Endothelial cell of umbilical vein (primary cell): ENCODE results near the gene ASNSD1. TPM values are rescaled to one million over a fixed set of nuclear protein-coding genes. Genes with fewer than 3 reads are reported as not detected.

Experiments used
- BruUV-seq: library from RNA; stranded (reverse); fragments of 400-500 nt; replicated peaks from 2 replicates; lab custom pipeline; 2021; lab: Mats Ljungman, UMichigan
- CTCF ChIA-PET: fragments of 300-600, 350-600 bp; sonication (Branson Sonifier 250); formaldehyde crosslinking; loops from one replicate; lab custom pipeline; 2021; ENCODE audit warnings: antibody characterized with exemption, inconsistent platforms; lab: Charles Lee
- POLR2A ChIA-PET: fragments of 300-600, 350-600 bp; sonication (Branson Sonifier 250); formaldehyde crosslinking; loops from one replicate; lab custom pipeline; 2021; ENCODE audit warnings: antibody characterized with exemption, inconsistent platforms; lab: Charles Lee
- DNase-seq: peaks from one replicate; pipeline ENCODE4 v3.0.0-alpha.2; 2011; ENCODE audit warnings: low read depth, low spot score
- FAIRE-seq: peaks from 2 replicates; lab custom pipeline; 2011; peaks lifted over from hg19 to GRCh38; lab: Jason Lieb, UNC
- H2AFZ ChIP-seq: 2 replicates; pipeline ENCODE4 v1.6.0; 2012; ENCODE audit warnings: low read depth, low read length, control low read depth, inconsistent platforms
- H3K27ac ChIP-seq: 2 replicates; pipeline ENCODE4 v1.5.1; 2011; ENCODE audit warnings: low read depth, mild to moderate bottlenecking, control low read depth, low read length, moderate library complexity; ENCODE audit not compliant: insufficient read depth
- H3K27me3 ChIP-seq, 2 experiments: 2 replicates each; pipeline versions ENCODE4 v1.6.0 to v1.6.1; 2011; ENCODE audit warnings: low read length in 2 of 2, mixed read lengths in 1 of 2; ENCODE audit not compliant: control insufficient read depth in 2 of 2, insufficient read depth in 2 of 2
- H3K36me3 ChIP-seq, 2 experiments: 2 replicates in 1 of 2; 3 replicates in 1 of 2; pipeline ENCODE4 v1.5.1; 2011; ENCODE audit warnings: low read length in 2 of 2, mild to moderate bottlenecking in 1 of 2, moderate library complexity in 1 of 2; ENCODE audit not compliant: control insufficient read depth in 2 of 2, insufficient read depth in 2 of 2; ENCODE audit errors: extremely low read depth in 1 of 2
- H3K4me1 ChIP-seq: 3 replicates; pipeline ENCODE4 v1.5.1; 2011; ENCODE audit warnings: mild to moderate bottlenecking, low read length; ENCODE audit not compliant: control insufficient read depth, insufficient read depth; ENCODE audit errors: extremely low read depth
- H3K4me2 ChIP-seq: 2 replicates; pipeline ENCODE4 v1.6.1; 2011; ENCODE audit warnings: low read length, control low read depth, mixed read lengths; ENCODE audit not compliant: insufficient read depth
- H3K4me3 ChIP-seq, 3 experiments: fragments of 200-600 bp in 1 of 3; sonication (generic), shearing (Covaris generic) in 1 of 3; replicated peaks in 1 of 3; 2 replicates each; pipeline ENCODE4 v1.5.1; 2011 to 2016; ENCODE audit warnings: control low read depth in 3 of 3, low read length in 3 of 3, mild to moderate bottlenecking in 2 of 3, inconsistent platforms in 1 of 3, low read depth in 1 of 3, moderate library complexity in 1 of 3; ENCODE audit not compliant: insufficient read depth in 1 of 3
- H3K79me2 ChIP-seq: 2 replicates; pipeline ENCODE4 v1.6.0; 2012; ENCODE audit warnings: low read length, inconsistent platforms; ENCODE audit not compliant: control insufficient read depth, insufficient read depth
- H3K9ac ChIP-seq: replicated peaks from 2 replicates; pipeline ENCODE3; 2011; ENCODE audit warnings: low read length, control low read depth; ENCODE audit not compliant: insufficient read depth; ENCODE audit errors: extremely low read depth
- H3K9me1 ChIP-seq: replicated peaks from 3 replicates; pipeline ENCODE4 v1.6.0; 2011; ENCODE audit warnings: mild to moderate bottlenecking, low read length; ENCODE audit not compliant: control insufficient read depth, insufficient read depth; ENCODE audit errors: extremely low read depth
- H3K9me3 ChIP-seq: replicated peaks from 2 replicates; pipeline ENCODE4 v1.5.1; 2012; ENCODE audit warnings: low read length, inconsistent platforms; ENCODE audit not compliant: control insufficient read depth, insufficient read depth
- H4K20me1 ChIP-seq: replicated peaks from 2 replicates; pipeline ENCODE3; 2011; ENCODE audit warnings: mild to moderate bottlenecking, low read length; ENCODE audit not compliant: control insufficient read depth, insufficient read depth; ENCODE audit errors: extremely low read depth
- CTCF ChIP-seq, 2 donors: IDR thresholded peaks; 1 replicate in 1 of 2; 2 replicates in 1 of 2; pipeline ENCODE4 v1.5.1; 2011; ENCODE audit warnings: low read length in 2 of 2, mild to moderate bottlenecking in 2 of 2, moderate library complexity in 2 of 2, control low read depth in 1 of 2, inconsistent platforms in 1 of 2, low read depth in 1 of 2; ENCODE audit not compliant: insufficient read depth in 1 of 2; ENCODE audit errors: extremely low read depth in 1 of 2
- EZH2 ChIP-seq: IDR thresholded peaks from 2 replicates; pipeline ENCODE4 v1.6.1; 2012; ENCODE audit warnings: borderline replicate concordance, low read depth, mild to moderate bottlenecking, moderate library complexity, low read length, inconsistent platforms; ENCODE audit not compliant: severe bottlenecking
- FOS ChIP-seq: IDR thresholded peaks from 2 replicates; pipeline ENCODE4 v1.6.1; 2011; ENCODE audit warnings: mild to moderate bottlenecking, low read length, moderate library complexity, borderline replicate concordance; ENCODE audit not compliant: insufficient read depth
- GATA2 ChIP-seq: IDR thresholded peaks from 2 replicates; pipeline ENCODE4 v1.7.0; 2011; ENCODE audit warnings: low read depth, mild to moderate bottlenecking, moderate library complexity, mixed read lengths, low read length; ENCODE audit not compliant: insufficient read length, insufficient read depth
- JUN ChIP-seq: IDR thresholded peaks from 2 replicates; pipeline ENCODE4 v1.6.1; 2011; ENCODE audit warnings: borderline replicate concordance, low read depth; ENCODE audit not compliant: insufficient read length, insufficient read depth
- MAX ChIP-seq: IDR thresholded peaks from 2 replicates; pipeline ENCODE4 v1.6.1; 2011; ENCODE audit not compliant: insufficient read depth, insufficient read length
- MYC ChIP-seq: IDR thresholded peaks from one replicate; pipeline ENCODE4 v1.6.1; 2011; ENCODE audit warnings: mild to moderate bottlenecking, low read depth, low read length
- POLR2A ChIP-seq: IDR thresholded peaks from 2 replicates; pipeline ENCODE4 v1.6.1; 2012; ENCODE audit warnings: low read depth, mild to moderate bottlenecking, control low read depth, low read length
- POLR2AphosphoS5 ChIP-seq: IDR thresholded peaks from 2 replicates; pipeline ENCODE4 v1.6.1; 2012; ENCODE audit warnings: low read depth, mild to moderate bottlenecking, control low read depth, low read length, moderate library complexity; ENCODE audit not compliant: insufficient read depth
- dilution Hi-C: fragments of 300-500 bp; cut with MboI; formaldehyde crosslinking; loops from one replicate; pipeline ENCODE4 v1.15.0; 2019; ENCODE audit warnings: low sequenced_read_pairs; ENCODE audit not compliant: extremely low pct_ligation_motif_present
- intact Hi-C: fragments of 100-400 bp; cut with micrococcal nuclease; formaldehyde crosslinking; loops from one replicate; pipeline ENCODE4 v1.10.0; 2022
- polyA plus RNA-seq, 4 experiments: library from polyadenylated mRNA; depleted of rRNA in 3 of 4; stranded (reverse) in 3 of 4; unstranded in 1 of 4; fragments of >200 nt; gene quantifications; 2 replicates each; pipeline versions ENCODE4 v1.2.1 to v1.2.3, GENCODE V29; 2011 to 2012; ENCODE audit warnings: missing spikeins in 1 of 4
- total RNA-seq: library from RNA; stranded (reverse); gene quantifications from 2 replicates; pipeline ENCODE4 v1.2.3, GENCODE V29; 2021

ASNSD1 gene
- total and polyA plus RNA-seq, 2 donors (not counting 3 experiments of a cell fraction or from before 2014, with no cell fraction given), result 15.8 to 39.5 TPM

- peak; percentile 49 for DNase-seq
- H3K36me3 ChIP-seq, result no peaks in the 10 kb centered on the region
- BruUV-seq, result no TSS peak
- ChIA-PET CTCF (interaction anchor here (0.8 to 2.0 kb wide), 4 partner anchors 20 to 170 kb away, joined by 3 to 6 read pairs (median 4); partner anchors contain the start of gene SLC40A1), POLR2A (no interaction called here)
- H3K9ac ChIP-seq, result no peak overlapping the region
- no peak overlapping the region for H3K4me3 ChIP-seq
- no peaks in the 10 kb centered on the region for H3K79me2 ChIP-seq
- peaks cover 4% of the 10 kb centered on the region for H3K4me1 ChIP-seq
- intact Hi-C loops (loop anchor here (1.0 kb wide), 1 partner anchor 167 kb away; no protein-coding TSS in a partner anchor), dilution Hi-C loops (no loop called here)
- no peak for TF ChIP-seq MAX
- TF ChIP-seq GATA2, result no peak
- TF ChIP-seq CTCF (IDR thresholded peaks at IDR 0.05; ENCODE audit: extremely low read depth in 1 of 2, insufficient read depth in 1 of 2, low read depth in 1 of 2, low read length in 2 of 2), result peak; percentile 16 to 32
- FAIRE-seq, result no peak
- H4K20me1 ChIP-seq, result no peaks in the 10 kb centered on the region
- H3K9me3 ChIP-seq, result no peaks in the 10 kb centered on the region
- H2AFZ ChIP-seq, result no peak overlapping the region
- H3K9me1 ChIP-seq, result no peaks in the 10 kb centered on the region
- H3K27ac ChIP-seq, result no peak overlapping the region
- no peak overlapping the region for H3K4me2 ChIP-seq
- no peaks in the 10 kb centered on the region for H3K27me3 ChIP-seq
These were observed 27.9 kb upstream of the ASNSD1 start for GRCh38 chr2:189633392-189633811.

- Histone ChIP-seq H3K27me3 (no peaks in the 10 kb centered on the region), H2AFZ (no peak overlapping the region), H3K4me2 (no peak overlapping the region), H3K27ac (no peak overlapping the region), H3K9ac (no peak overlapping the region), H3K9me1 (no peaks in the 10 kb centered on the region), H3K79me2 (no peaks in the 10 kb centered on the region), H3K36me3 (no peaks in the 10 kb centered on the region), H3K4me1 (no peaks in the 10 kb centered on the region), H4K20me1 (no peaks in the 10 kb centered on the region), H3K9me3 (no peaks in the 10 kb centered on the region), H3K4me3 (no peak overlapping the region)
- DNase-seq (no peak), FAIRE-seq (no peak)
- dilution Hi-C loops (no loop called here), intact Hi-C loops (no loop called here)
- no peak for TF ChIP-seq EZH2
- no peak for TF ChIP-seq MAX
- TF ChIP-seq CTCF (IDR thresholded peaks at IDR 0.05; ENCODE audit: extremely low read depth in 1 of 2, insufficient read depth in 1 of 2, low read depth in 1 of 2, low read length in 2 of 2), result no peak
- no peak for TF ChIP-seq POLR2A
- no peak for TF ChIP-seq JUN
- TF ChIP-seq FOS, result no peak
- no peak for TF ChIP-seq GATA2
- no peak for TF ChIP-seq MYC
- TF ChIP-seq POLR2AphosphoS5, result no peak
- ChIA-PET POLR2A (no interaction called here), CTCF (no interaction called here)
- BruUV-seq, result no TSS peak
These were observed 25.9 kb upstream of the ASNSD1 start for GRCh38 chr2:189635353-189635752.
